Measurements from ENCODE around the gene PACRG. TPM values are rescaled to one million over a fixed set of nuclear protein-coding genes. Genes with fewer than 3 reads are reported as not detected.
"Not testable (repeated sequence)": the region's sequence is repeated elsewhere in the genome, so short reads cannot be mapped to it uniquely, and the experiment has no call there.

Gene PACRG
- total RNA-seq, 1 experiment from 2014 or later = not detected

GRCh38 chr6:162960679-162961457, 233.1 kb downstream of the PACRG start:
- DNase-seq (ENCODE audit: low read depth) = no peak
- in situ Hi-C loops (cut with HindIII; ENCODE audit: low pct_unique_long_range_greater_than_20kb, low sequenced_read_pairs) = no loop called here

- no peak for DNase-seq (ENCODE audit: low read depth)
- in situ Hi-C loops (cut with HindIII; ENCODE audit: low pct_unique_long_range_greater_than_20kb, low sequenced_read_pairs) = no loop called here
Measured at GRCh38 chr6:162962093-162962492, 234.3 kb downstream of the PACRG start.

- DNase-seq (ENCODE audit: low read depth) = no peak
- in situ Hi-C loops (cut with HindIII; ENCODE audit: low pct_unique_long_range_greater_than_20kb, low sequenced_read_pairs) = no loop called here
Measured at GRCh38 chr6:162963861-162964260, 236.1 kb downstream of the PACRG start.

- DNase-seq (ENCODE audit: low read depth) = no peak
- in situ Hi-C loops (cut with HindIII; ENCODE audit: low pct_unique_long_range_greater_than_20kb, low sequenced_read_pairs) = no loop called here
Measured at GRCh38 chr6:162964488-162965140, 236.8 kb downstream of the PACRG start.

GRCh38 chr6:162965366-162965765, 237.6 kb downstream of the PACRG start:
- in situ Hi-C loops (cut with HindIII; ENCODE audit: low pct_unique_long_range_greater_than_20kb, low sequenced_read_pairs) = no loop called here
- DNase-seq (ENCODE audit: low read depth) = no peak

GRCh38 chr6:162970246-162970645, 242.5 kb downstream of the PACRG start:
- no peak for DNase-seq (ENCODE audit: low read depth)
- in situ Hi-C loops (cut with HindIII; ENCODE audit: low pct_unique_long_range_greater_than_20kb, low sequenced_read_pairs) = no loop called here

- DNase-seq (ENCODE audit: low read depth) = no peak
- in situ Hi-C loops (cut with HindIII; ENCODE audit: low pct_unique_long_range_greater_than_20kb, low sequenced_read_pairs) = no loop called here
Measured at GRCh38 chr6:162971356-162971755, 243.6 kb downstream of the PACRG start.

- no peak for DNase-seq (ENCODE audit: low read depth)
- in situ Hi-C loops (cut with HindIII; ENCODE audit: low pct_unique_long_range_greater_than_20kb, low sequenced_read_pairs) = no loop called here
Measured at GRCh38 chr6:162973151-162973872, 245.5 kb downstream of the PACRG start.

GRCh38 chr6:162973980-162974379, 246.2 kb downstream of the PACRG start:
- in situ Hi-C loops (cut with HindIII; ENCODE audit: low pct_unique_long_range_greater_than_20kb, low sequenced_read_pairs) = no loop called here
- no peak for DNase-seq (ENCODE audit: low read depth)

GRCh38 chr6:162974685-162975084, 246.9 kb downstream of the PACRG start:
- no peak for DNase-seq (ENCODE audit: low read depth)
- in situ Hi-C loops (cut with HindIII; ENCODE audit: low pct_unique_long_range_greater_than_20kb, low sequenced_read_pairs) = no loop called here

GRCh38 chr6:162976141-162976540, 248.4 kb downstream of the PACRG start:
- in situ Hi-C loops (cut with HindIII; ENCODE audit: low pct_unique_long_range_greater_than_20kb, low sequenced_read_pairs) = no loop called here
- DNase-seq (ENCODE audit: low read depth) = no peak

GRCh38 chr6:162983234-162983633, 255.5 kb downstream of the PACRG start:
- in situ Hi-C loops (cut with HindIII; ENCODE audit: low pct_unique_long_range_greater_than_20kb, low sequenced_read_pairs); DNase-seq (ENCODE audit: low read depth): not testable (repeated sequence)

GRCh38 chr6:162998777-162999176, 271.0 kb downstream of the PACRG start:
- in situ Hi-C loops (cut with HindIII; ENCODE audit: low pct_unique_long_range_greater_than_20kb, low sequenced_read_pairs) = no loop called here
- DNase-seq (ENCODE audit: low read depth) = no peak

- in situ Hi-C loops (cut with HindIII; ENCODE audit: low pct_unique_long_range_greater_than_20kb, low sequenced_read_pairs) = no loop called here
- DNase-seq (ENCODE audit: low read depth) = no peak
Measured at GRCh38 chr6:162999575-163000285, 272.0 kb downstream of the PACRG start.

GRCh38 chr6:163001330-163001729, 273.6 kb downstream of the PACRG start:
- no peak for DNase-seq (ENCODE audit: low read depth)
- in situ Hi-C loops (cut with HindIII; ENCODE audit: low pct_unique_long_range_greater_than_20kb, low sequenced_read_pairs) = no loop called here

- no peak for DNase-seq (ENCODE audit: low read depth)
Measured at GRCh38 chr6:163008186-163008585, 280.4 kb downstream of the PACRG start.

GRCh38 chr6:163008626-163009025, 280.9 kb downstream of the PACRG start:
- in situ Hi-C loops (cut with HindIII; ENCODE audit: low pct_unique_long_range_greater_than_20kb, low sequenced_read_pairs) = no loop called here

More at GRCh38 chr6:163008186-163008585, 280.4 kb downstream of the PACRG start:
- in situ Hi-C loops (cut with HindIII; ENCODE audit: low pct_unique_long_range_greater_than_20kb, low sequenced_read_pairs) = no loop called here

GRCh38 chr6:163010145-163010544, 282.4 kb downstream of the PACRG start:
- in situ Hi-C loops (cut with HindIII; ENCODE audit: low pct_unique_long_range_greater_than_20kb, low sequenced_read_pairs) = no loop called here
- DNase-seq (ENCODE audit: low read depth) = no peak

More at GRCh38 chr6:163008626-163009025, 280.9 kb downstream of the PACRG start:
- no peak for DNase-seq (ENCODE audit: low read depth)

Measured in Caki2 (cell line).